GM21515 (cell line): ENCODE data around the gene TMEM100.
"Not testable (repeated sequence)": the region's sequence is repeated elsewhere in the genome, so short reads cannot be mapped to it uniquely, and the experiment has no call there.

Experiments
- ATAC-seq: cut with Tn5 transposase; IDR thresholded peaks from one replicate; pipeline ENCODE4 v1.9.1; 2021; ENCODE audit not compliant: unreplicated experiment

TMEM100 gene

DNA sequence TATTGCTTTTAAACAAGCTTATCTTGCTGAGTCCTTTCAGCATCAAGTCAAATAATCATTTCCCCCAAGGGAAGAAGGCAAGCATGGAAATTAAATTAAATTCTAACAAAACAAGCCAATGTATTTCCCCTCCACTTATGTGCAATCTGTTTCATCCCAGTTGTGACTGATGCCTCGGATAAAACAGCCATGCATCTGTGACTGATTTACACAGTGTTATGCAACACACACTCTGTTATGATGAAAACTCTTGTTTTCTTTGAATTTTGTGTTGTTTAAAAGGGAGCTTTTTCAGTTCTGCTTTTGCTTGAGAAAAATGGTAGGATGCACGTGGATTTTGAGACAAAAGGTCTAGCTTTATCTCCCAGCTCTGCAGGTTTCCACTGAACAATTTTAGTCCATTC lies 32.6 kb downstream of the TMEM100 start:
- no peak for ATAC-seq

DNA sequence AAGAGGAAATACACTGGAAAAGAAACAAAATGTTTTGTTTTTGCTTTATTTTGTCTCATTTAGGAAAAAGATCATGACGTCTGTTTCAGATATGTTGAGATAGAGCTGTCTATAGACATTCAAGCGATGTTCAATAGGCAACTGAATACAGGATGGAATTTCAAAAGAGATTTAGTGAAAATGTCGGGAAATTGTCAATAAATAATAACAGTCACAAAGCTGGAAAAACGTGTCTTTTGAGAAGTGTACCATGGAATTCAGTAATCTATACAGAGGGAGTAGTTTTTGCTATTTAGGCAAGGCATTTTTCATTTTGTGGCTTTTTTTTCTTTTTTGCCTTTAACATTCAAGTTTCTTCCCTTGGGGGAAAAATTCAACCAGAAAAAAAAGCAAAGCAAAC lies 33.0 kb downstream of the TMEM100 start:
- ATAC-seq, result no peak

DNA sequence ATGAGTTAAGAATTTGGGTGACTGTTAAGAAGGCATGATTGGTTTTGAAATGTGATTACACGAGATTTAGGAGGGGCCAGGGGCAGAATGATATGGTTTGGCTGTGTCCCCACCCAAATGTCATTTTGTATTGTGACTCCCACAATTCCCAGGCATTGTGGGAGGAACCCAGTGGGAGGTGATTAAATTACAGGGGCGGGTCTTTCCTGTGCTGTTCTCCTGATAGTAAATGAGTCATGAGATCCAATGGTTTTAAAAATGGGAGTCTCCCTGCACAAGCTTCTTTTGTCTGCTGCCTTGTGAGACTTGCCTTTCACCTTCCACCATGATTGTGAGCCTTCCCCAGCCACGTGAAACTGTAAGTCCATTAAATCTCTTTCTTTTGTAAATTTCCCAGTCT lies 34.6 kb downstream of the TMEM100 start:
- no peak for ATAC-seq

DNA sequence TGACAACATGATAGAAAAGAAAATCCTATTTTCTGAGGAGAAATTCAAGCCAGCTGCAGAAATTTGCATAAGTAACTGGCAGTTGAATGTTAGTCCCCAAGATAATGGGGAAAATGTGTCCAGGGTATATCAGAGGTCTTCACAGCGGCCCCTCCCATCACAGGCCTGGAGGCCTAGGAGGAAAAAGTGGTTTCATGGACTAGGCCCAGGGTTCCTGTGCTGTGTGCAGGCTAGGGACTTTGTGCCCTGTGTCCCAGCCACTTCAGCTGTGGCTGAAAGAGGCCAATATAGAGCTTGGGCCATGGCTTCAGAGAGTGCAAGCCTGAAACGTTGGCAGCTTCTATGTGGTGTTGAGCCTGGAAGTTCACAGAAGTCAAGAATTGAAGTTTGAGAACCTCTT lies 35.6 kb downstream of the TMEM100 start:
- ATAC-seq, result no peak

DNA sequence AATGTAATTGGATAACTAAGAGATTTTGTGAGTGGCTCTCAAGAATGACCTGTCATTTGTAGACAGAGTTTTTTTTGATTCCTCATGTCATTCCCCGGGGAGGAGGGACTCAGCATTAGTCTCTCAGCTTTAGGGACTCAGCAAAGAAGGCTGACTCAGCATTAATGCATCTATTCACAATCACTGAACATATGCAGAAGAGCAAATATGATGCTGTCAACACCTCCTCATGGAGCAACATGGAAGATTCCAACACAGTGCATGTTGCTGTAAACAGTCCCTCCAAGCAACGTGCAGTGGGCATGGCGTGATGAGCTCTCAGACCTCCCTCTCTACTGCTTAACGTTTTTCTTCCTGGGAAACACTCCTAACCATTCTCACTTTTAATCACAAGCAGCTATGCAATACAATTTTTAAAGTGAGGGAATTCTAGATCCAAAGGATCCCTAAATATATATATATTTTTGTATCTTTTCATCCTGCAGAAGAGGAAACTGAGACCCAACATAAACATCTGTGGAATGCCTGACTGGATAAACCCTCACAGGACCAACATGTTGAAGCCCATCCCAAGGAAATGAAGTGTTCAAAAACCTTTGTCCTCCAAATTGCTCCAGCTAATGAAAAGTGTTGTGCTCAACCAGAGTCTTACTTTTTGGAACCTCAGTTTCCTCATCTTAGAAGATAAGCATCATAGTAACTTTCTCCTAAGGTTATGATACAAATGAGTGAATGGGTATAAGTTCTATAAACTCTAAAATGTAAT lies 38.9 kb downstream of the TMEM100 start:
- ATAC-seq, result no peak

DNA sequence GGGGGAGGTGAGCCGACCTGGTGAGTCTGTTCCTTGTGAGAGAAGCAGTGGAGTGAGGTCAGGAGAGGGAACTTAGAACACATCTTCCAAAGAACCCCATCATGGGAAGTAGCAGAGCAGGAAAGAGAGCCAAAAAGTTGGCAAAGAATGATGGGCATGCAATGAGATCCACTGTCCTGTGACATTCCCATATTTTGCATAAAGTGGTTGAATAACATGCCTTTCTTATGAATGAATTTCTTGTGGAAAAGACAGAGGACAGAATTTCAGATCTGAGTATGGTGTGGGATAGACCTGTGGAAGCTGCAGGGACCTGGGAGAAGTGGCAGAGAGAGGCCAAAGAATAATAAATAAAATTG lies 41.3 kb downstream of the TMEM100 start:
- no peak for ATAC-seq

DNA sequence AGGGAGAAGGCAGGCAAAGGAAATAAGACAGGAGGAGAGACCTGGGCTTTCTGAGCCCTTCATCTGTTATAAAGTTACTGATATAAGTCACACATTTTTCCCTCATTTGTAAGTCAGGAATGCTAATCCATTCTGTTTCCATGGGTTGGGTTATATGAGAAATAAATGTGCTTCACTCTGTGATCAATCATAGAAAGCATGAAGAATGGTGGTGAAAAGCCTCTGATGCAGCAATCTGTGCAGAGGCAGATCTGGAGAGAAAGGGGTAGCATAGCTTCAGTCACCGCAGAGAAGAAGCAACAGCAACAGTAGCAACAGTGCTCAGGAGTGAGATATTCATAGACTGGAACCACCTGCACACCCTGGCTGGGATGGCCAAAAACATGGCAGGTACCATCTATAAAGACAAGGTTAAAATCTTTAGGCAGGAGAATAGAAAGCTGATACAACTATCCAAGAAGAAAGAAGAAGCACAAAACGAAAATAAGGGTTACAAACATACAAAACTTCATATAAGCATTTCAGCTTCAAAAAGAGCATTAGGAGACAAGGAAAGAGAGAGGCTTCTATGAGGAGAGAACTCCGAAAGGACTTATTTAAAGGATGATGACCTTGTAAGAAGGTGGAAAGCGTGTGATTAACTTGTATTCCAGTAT lies 41.9 kb downstream of the TMEM100 start:
- ATAC-seq, result no peak

DNA sequence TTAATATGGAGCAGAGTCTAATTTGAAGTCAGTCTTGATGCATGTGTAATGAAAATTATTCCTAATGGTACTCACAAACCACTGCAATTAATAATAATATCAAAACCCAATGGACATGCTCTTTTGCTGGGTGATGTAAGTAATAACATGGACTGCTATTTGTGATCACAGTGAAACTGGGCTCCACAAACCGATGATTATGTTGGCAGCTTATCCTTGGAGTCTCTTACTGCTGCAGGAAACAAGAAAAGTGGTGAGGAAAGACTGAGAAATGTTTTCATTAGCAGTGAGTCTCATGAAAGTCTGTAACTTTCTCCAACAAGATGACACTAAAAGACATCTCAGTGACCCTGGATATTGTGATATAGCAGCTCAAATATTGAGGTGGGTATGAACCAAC lies 45.2 kb downstream of the TMEM100 start:
- ATAC-seq, result no peak

DNA sequence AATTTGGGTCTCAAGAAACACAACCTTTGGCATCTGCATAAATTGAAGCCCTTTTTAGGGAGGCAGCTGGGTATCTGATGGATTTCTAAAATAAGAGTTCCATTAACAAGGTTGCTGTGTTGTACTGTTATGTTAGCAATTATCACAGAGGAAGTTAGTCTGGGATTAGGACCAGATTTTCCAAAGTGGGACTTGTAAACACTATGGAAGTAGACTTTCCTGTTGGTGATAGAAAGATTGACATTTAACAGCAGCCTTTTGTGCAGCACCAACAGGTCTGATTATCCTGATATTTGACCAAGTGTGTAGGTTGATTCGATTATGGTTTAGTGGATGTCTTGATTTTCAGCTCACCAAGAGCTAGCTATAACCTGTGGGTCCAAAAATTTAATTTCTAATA lies 46.4 kb downstream of the TMEM100 start:
- no peak for ATAC-seq

DNA sequence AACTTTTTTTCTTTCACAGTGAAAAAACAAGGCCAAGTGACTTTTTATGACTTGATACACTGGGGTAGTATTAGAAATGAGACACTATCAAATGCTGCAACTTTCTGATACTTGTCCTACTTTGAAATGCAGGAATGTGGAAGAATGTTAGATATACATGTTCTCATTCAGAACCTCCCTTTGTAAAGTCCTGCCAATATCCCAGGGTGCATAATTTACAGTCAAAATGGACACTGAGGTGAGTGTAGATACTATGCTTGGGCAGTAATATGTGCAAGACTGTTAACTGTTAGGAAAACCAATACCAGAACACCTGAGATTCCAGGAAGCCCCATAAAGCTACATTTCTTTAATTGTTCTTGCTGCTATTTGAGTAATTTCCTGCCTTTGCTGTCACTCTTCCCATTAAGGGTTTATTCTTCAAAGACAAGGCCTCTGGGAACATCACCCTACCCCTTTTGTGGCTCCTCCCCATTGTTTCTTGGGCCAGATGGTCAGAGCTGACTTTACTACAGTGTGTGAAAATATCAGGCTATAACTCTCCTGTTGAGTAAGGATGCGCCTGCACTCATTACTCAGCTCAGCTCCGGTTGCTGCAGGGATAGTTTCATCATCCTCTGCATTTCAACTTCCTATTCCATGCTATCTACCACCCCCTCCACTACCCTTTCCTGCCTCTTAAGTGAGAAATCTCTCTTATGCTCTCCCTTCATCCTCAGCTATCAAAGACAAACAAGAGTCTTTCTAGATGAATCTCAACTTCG lies 48.7 kb downstream of the TMEM100 start:
- no peak for ATAC-seq

DNA sequence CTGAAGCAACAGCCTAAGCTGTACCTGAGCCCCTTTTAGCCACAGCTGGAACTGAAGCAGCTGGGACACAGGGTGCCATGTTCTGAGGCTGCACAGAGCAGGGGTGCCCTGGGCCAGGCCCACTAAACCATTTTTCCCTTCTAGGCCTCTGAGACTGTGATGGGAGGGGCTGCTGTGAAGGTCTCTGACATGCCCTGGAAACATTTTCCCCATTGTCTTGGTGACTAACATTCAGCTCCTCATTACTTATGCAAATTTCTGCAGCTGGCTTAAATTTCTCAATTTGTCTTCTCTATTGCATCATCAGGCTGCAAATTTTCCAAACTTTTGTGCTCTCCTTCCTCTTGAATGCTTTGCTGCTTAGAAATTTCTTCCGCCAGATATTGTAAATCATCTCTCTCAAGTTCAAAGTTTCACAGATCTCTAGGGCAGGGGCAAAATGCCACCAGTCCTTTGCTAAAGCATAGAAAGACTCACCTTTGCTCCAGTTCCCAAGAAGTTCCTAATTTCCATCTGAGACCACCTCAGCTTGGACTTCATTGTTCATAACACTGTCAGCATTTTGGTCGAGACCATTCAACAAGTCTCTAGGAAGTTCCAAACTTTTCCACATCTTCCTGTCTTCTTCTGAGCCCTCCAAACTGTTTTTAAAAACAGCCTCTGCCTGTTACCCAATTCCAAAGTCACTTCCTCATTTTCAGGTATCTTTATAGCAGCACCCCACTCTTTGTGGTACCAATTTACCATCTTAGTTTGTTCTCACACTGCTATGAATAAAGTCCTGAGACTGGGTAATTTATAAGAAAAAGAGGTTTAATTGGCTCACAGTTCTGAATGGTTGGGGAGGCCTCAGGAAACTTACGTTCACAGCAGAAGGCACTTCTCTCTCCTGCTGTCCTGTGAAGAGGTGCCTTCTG lies 49.8 kb downstream of the TMEM100 start:
- ATAC-seq, result no peak

DNA sequence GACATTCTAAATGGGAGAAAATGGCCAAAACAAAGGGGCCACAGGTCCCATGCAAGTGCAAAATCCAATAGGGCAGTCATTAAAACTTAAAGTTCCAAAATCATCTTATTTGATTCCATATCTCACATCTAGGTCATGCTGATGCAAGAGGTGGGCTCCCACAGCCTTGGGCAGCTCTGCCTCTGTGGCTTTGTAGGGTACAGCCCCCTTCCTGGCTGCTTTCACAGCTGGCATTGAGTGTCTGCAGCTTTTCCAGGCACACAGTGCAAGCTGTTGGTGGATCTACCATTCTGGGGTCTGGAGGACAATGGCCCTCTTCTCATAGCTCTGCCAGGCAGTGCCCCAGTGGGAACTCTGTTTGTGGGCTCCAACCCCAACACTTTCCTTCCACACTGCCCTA lies 50.7 kb downstream of the TMEM100 start:
- ATAC-seq, result not testable (repeated sequence)
